ENCODE results near the gene KRTAP10-9. TPM values are rescaled to one million over a fixed set of nuclear protein-coding genes. Genes with fewer than 3 reads are reported as not detected.

The KRTAP10-9 gene
- total RNA-seq, 1 donor from 2014 or later: not detected

Other genes with a start within 250 kb of the KRTAP10-9 start
- gene LRRC3, start 171.6 kb upstream of the KRTAP10-9 start, total RNA-seq: 2.1 TPM
- gene KRTAP10-1, start 86.9 kb upstream of the KRTAP10-9 start, total RNA-seq: not detected
- gene KRTAP10-2, start 75.6 kb upstream of the KRTAP10-9 start, total RNA-seq: not detected
- gene KRTAP10-3, start 68.3 kb upstream of the KRTAP10-9 start, total RNA-seq: not detected
- gene KRTAP10-4, start 53.4 kb upstream of the KRTAP10-9 start, total RNA-seq: not detected
- not detected for gene KRTAP10-5, start 46.5 kb upstream of the KRTAP10-9 start, total RNA-seq
- gene KRTAP10-6, start 34.6 kb upstream of the KRTAP10-9 start, total RNA-seq: not detected
- gene KRTAP10-7, start 26.5 kb upstream of the KRTAP10-9 start, total RNA-seq: not detected
- not detected for gene KRTAP10-8, start 15.0 kb upstream of the KRTAP10-9 start, total RNA-seq
- gene KRTAP10-10, start 10.3 kb downstream of the KRTAP10-9 start, total RNA-seq: not detected
- gene KRTAP10-11, start 19.3 kb downstream of the KRTAP10-9 start, total RNA-seq: not detected
- gene KRTAP12-4, start 27.6 kb downstream of the KRTAP10-9 start, total RNA-seq: not detected
- not detected for gene KRTAP12-3, start 30.8 kb downstream of the KRTAP10-9 start, total RNA-seq
- not detected for gene KRTAP12-2, start 39.8 kb downstream of the KRTAP10-9 start, total RNA-seq
- gene KRTAP12-1, start 55.1 kb downstream of the KRTAP10-9 start, total RNA-seq: not detected
- not detected for gene KRTAP10-12, start 70.1 kb downstream of the KRTAP10-9 start, total RNA-seq
- gene TSPEAR, start 84.5 kb downstream of the KRTAP10-9 start, total RNA-seq: 2.7 TPM
- 70.0 TPM for gene UBE2G2, start 174.7 kb downstream of the KRTAP10-9 start, total RNA-seq
- 72.2 TPM for gene SUMO3, start 191.0 kb downstream of the KRTAP10-9 start, total RNA-seq
- 143 TPM for gene PTTG1IP, start 246.6 kb downstream of the KRTAP10-9 start, total RNA-seq